Measurements from ENCODE around the gene NBAS.
"Not testable (repeated sequence)": the region's sequence is repeated elsewhere in the genome, so short reads cannot be mapped to it uniquely, and the experiment has no call there.

NBAS gene

GRCh38 chr2:15546297-15547098 is 14.6 kb downstream of the NBAS start:
- peaks cover 16% of the 10 kb centered on the region for H3K36me3 ChIP-seq (ENCODE audit: insufficient read depth, low read length)
- H3K27me3 ChIP-seq (ENCODE audit: insufficient read depth, low read length), result no peaks in the 10 kb centered on the region

GRCh38 chr2:15544227-15544626 is 16.9 kb downstream of the NBAS start:
- no peaks in the 10 kb centered on the region for H3K4me1 ChIP-seq (ENCODE audit: insufficient read depth, low read length)
- H3K27me3 ChIP-seq (ENCODE audit: insufficient read depth, low read length), result no peaks in the 10 kb centered on the region
- peaks cover 11% of the 10 kb centered on the region for H3K36me3 ChIP-seq (ENCODE audit: insufficient read depth, low read length)
- H3K9me3 ChIP-seq (ENCODE audit: low read length), result peaks cover 5% of the 10 kb centered on the region
- no peak overlapping the region for H3K4me3 ChIP-seq (ENCODE audit: low read length)
- H2AFZ ChIP-seq (ENCODE audit: low read depth, low read length), result no peak overlapping the region

More at GRCh38 chr2:15546297-15547098, 14.6 kb downstream of the NBAS start:
- Histone ChIP-seq H2AFZ (ENCODE audit: low read depth, low read length) (no peak overlapping the region), H3K9me3 (ENCODE audit: low read length) (peaks cover 5% of the 10 kb centered on the region), H3K4me1 (ENCODE audit: insufficient read depth, low read length) (no peaks in the 10 kb centered on the region), H3K4me3 (ENCODE audit: low read length) (no peak overlapping the region)

GRCh38 chr2:15543541-15543940 is 17.6 kb downstream of the NBAS start:
- Histone ChIP-seq H3K4me1 (ENCODE audit: insufficient read depth, low read length) (no peaks in the 10 kb centered on the region), H3K27me3 (ENCODE audit: insufficient read depth, low read length) (no peaks in the 10 kb centered on the region), H3K9me3 (ENCODE audit: low read length) (peaks cover 5% of the 10 kb centered on the region), H3K36me3 (ENCODE audit: insufficient read depth, low read length) (peaks cover 9% of the 10 kb centered on the region), H3K4me3 (ENCODE audit: low read length) (no peak overlapping the region), H2AFZ (ENCODE audit: low read depth, low read length) (no peak overlapping the region)

- Histone ChIP-seq H3K27me3 (ENCODE audit: insufficient read depth, low read length) (no peaks in the 10 kb centered on the region), H3K4me3 (ENCODE audit: low read length) (no peak overlapping the region), H2AFZ (ENCODE audit: low read depth, low read length) (no peak overlapping the region), H3K4me1 (ENCODE audit: insufficient read depth, low read length) (no peaks in the 10 kb centered on the region), H3K36me3 (ENCODE audit: insufficient read depth, low read length) (peaks cover 7% of the 10 kb centered on the region), H3K9me3 (ENCODE audit: low read length) (peaks cover 5% of the 10 kb centered on the region)
These were observed 18.1 kb downstream of the NBAS start for GRCh38 chr2:15543053-15543452.

- not testable (repeated sequence) for H3K36me3 ChIP-seq (ENCODE audit: insufficient read depth, low read length); H3K27me3 ChIP-seq (ENCODE audit: insufficient read depth, low read length); H2AFZ ChIP-seq (ENCODE audit: low read depth, low read length); H3K9me3 ChIP-seq (ENCODE audit: low read length); H3K4me1 ChIP-seq (ENCODE audit: insufficient read depth, low read length); H3K4me3 ChIP-seq (ENCODE audit: low read length)
These were observed 18.9 kb downstream of the NBAS start for GRCh38 chr2:15542269-15542668.

DNA sequence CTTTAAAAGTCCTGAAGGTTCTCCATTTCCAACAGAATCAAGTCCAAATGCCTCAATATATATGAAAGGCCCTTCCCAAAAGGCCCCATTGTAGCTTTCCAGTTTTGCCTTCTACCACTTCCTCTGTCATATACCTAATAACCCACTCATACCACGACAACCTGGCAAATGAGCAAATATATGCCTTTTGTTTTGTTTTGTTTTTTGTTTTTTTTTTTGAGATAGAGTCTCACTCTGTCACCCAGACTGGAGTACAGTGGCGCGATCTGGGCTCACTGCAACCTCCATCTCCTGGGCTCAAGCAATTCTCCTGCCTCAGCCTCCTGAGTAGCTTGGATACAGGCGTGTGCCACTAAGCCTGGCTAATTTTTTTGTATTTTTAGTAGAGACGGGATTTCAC is 20.6 kb downstream of the NBAS start:
- not testable (repeated sequence) for H3K27me3 ChIP-seq (ENCODE audit: insufficient read depth, low read length); H3K4me1 ChIP-seq (ENCODE audit: insufficient read depth, low read length); H3K36me3 ChIP-seq (ENCODE audit: insufficient read depth, low read length); H3K9me3 ChIP-seq (ENCODE audit: low read length); H2AFZ ChIP-seq (ENCODE audit: low read depth, low read length); H3K4me3 ChIP-seq (ENCODE audit: low read length)

DNA sequence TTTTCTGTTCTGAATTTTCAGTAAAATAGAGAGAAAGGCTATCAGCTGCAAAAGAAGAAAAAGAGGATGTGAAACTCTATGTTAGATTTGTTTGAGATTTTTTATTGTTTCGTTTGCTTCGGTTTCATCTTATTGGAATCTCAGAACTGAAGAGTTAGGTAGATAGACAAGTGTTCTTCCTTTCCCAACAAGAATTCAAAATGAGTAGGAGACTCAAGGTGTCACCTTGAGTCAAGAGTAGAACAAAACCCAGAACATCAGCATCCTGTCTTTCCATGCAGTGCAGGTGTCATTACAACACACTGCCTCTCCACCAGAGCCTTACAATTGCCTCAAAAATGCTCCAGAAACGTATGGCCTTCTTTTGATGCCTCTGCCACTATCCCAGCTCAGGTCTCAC is 21.1 kb downstream of the NBAS start:
- H2AFZ ChIP-seq (ENCODE audit: low read depth, low read length), result no peak overlapping the region
- no peaks in the 10 kb centered on the region for H3K27me3 ChIP-seq (ENCODE audit: insufficient read depth, low read length)
- H3K4me3 ChIP-seq (ENCODE audit: low read length), result no peak overlapping the region
- peaks cover 7% of the 10 kb centered on the region for H3K36me3 ChIP-seq (ENCODE audit: insufficient read depth, low read length)
- no peaks in the 10 kb centered on the region for H3K9me3 ChIP-seq (ENCODE audit: low read length)
- H3K4me1 ChIP-seq (ENCODE audit: insufficient read depth, low read length), result no peaks in the 10 kb centered on the region

DNA sequence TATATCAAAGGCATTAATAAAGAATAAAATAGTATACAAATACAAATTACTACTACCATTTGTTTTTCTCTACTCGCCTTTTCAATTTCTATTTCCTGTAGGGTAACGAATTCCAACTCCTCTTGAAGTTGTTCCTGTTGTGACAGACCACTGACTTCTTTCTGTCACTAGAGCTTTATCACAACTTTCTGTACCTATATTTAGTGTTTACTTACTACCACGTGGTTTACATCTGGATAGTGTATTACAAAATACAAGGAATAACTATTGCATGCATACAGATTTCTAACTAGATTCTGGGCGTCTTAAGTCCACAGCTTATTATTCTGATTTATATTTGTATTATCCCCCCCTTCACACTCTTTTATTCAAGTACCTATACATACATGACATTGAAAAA is 22.3 kb downstream of the NBAS start:
- Histone ChIP-seq H3K9me3 (ENCODE audit: low read length) (no peaks in the 10 kb centered on the region), H3K36me3 (ENCODE audit: insufficient read depth, low read length) (peaks cover 11% of the 10 kb centered on the region), H2AFZ (ENCODE audit: low read depth, low read length) (no peak overlapping the region), H3K4me3 (ENCODE audit: low read length) (no peak overlapping the region), H3K4me1 (ENCODE audit: insufficient read depth, low read length) (no peaks in the 10 kb centered on the region), H3K27me3 (ENCODE audit: insufficient read depth, low read length) (no peaks in the 10 kb centered on the region)

DNA sequence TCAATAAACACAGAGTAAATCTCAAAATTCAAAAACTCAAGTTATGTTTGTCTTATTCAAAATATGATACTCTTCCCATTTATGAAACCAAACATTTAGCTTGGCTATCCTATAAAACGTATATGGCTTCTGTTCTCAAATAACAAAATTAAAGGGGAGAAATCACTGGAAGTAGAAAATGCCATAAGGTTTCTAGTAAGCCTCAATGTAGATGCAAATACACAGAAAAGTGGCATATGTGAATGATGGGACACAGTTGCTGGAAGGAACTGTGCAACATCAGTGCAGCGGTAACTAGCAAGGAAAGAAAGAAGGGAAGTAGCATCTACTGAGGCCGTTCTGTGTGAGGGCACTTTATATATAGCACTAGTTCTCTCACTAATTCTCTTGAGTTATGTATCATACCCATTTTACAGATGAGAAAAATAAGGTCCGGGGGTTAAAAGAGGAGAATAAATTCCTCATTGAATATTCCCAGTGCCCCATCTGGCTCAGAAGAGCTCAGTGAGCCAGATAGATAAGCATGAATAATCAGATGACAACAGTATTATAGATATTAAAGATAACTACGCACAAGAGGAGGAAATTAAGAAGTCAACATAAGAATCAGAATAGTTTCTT is 27.2 kb downstream of the NBAS start:
- Histone ChIP-seq H3K9me3 (ENCODE audit: low read length) (peaks cover 3% of the 10 kb centered on the region), H3K27me3 (ENCODE audit: insufficient read depth, low read length) (no peaks in the 10 kb centered on the region), H3K4me3 (ENCODE audit: low read length) (no peak overlapping the region), H3K36me3 (ENCODE audit: insufficient read depth, low read length) (peaks cover 28% of the 10 kb centered on the region), H3K4me1 (ENCODE audit: insufficient read depth, low read length) (no peaks in the 10 kb centered on the region), H2AFZ (ENCODE audit: low read depth, low read length) (no peak overlapping the region)

DNA sequence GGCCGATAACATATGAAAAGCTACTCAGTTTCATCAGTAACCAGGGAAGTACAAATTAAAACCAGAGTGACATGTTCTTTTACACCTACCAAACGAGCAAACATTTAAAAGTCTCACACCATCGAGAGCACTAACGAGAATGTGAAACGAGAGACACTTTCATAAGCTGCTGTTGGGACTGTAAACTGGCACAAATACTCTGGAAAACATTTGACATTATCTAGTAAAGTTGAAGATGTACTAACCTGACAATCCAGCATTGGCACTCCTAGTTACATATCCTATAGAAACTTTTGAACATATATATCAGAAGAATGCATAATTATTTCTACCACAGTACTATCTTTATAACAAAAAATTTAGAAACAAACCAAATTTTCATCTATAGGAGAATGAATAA is 28.1 kb downstream of the NBAS start:
- peaks cover 26% of the 10 kb centered on the region for H3K36me3 ChIP-seq (ENCODE audit: insufficient read depth, low read length)
- H3K4me1 ChIP-seq (ENCODE audit: insufficient read depth, low read length), result no peaks in the 10 kb centered on the region
- no peak overlapping the region for H3K4me3 ChIP-seq (ENCODE audit: low read length)
- no peak overlapping the region for H2AFZ ChIP-seq (ENCODE audit: low read depth, low read length)
- peaks cover 4% of the 10 kb centered on the region for H3K9me3 ChIP-seq (ENCODE audit: low read length)
- no peaks in the 10 kb centered on the region for H3K27me3 ChIP-seq (ENCODE audit: insufficient read depth, low read length)

GRCh38 chr2:15531095-15531854 is 29.9 kb downstream of the NBAS start:
- Histone ChIP-seq H3K27me3 (ENCODE audit: insufficient read depth, low read length) (no peaks in the 10 kb centered on the region), H3K9me3 (ENCODE audit: low read length) (peaks cover 7% of the 10 kb centered on the region), H3K4me3 (ENCODE audit: low read length) (no peak overlapping the region), H3K36me3 (ENCODE audit: insufficient read depth, low read length) (peaks cover 27% of the 10 kb centered on the region), H2AFZ (ENCODE audit: low read depth, low read length) (no peak overlapping the region), H3K4me1 (ENCODE audit: insufficient read depth, low read length) (no peaks in the 10 kb centered on the region)

- H3K36me3 ChIP-seq (ENCODE audit: insufficient read depth, low read length), result peaks cover 34% of the 10 kb centered on the region
- H3K4me3 ChIP-seq (ENCODE audit: low read length), result no peak overlapping the region
These were observed 33.9 kb downstream of the NBAS start for GRCh38 chr2:15527074-15527739.

More at GRCh38 chr2:15527074-15527739, 33.9 kb downstream of the NBAS start:
- Histone ChIP-seq H3K9me3 (ENCODE audit: low read length) (peaks cover 7% of the 10 kb centered on the region), H3K4me1 (ENCODE audit: insufficient read depth, low read length) (no peaks in the 10 kb centered on the region), H3K27me3 (ENCODE audit: insufficient read depth, low read length) (no peaks in the 10 kb centered on the region), H2AFZ (ENCODE audit: low read depth, low read length) (no peak overlapping the region)
